Superior temporal gyrus (tissue), 1 donor: ENCODE measurements around the gene KRT6A.
A peak's percentile ranks its signal among the peaks of the same experiment; 100 is the strongest.
"Not testable (repeated sequence)": the region's sequence is repeated elsewhere in the genome, so short reads cannot be mapped to it uniquely, and the experiment has no call there.

Experiments used
- DNase-seq: peaks from one replicate; pipeline ENCODE4 v3.0.0-alpha.2; 2016; ENCODE audit errors: extremely low spot score

The KRT6A gene

GRCh38 chr12:52464897-52465296, 28.2 kb downstream of the KRT6A start:
- DNase-seq: no peak

GRCh38 chr12:52461693-52462092, 31.4 kb downstream of the KRT6A start:
- no peak for DNase-seq

GRCh38 chr12:52458861-52459260, 34.2 kb downstream of the KRT6A start:
- no peak for DNase-seq

GRCh38 chr12:52455821-52456220, 37.2 kb downstream of the KRT6A start:
- DNase-seq: no peak

- DNase-seq: peak; percentile 56
Measured at GRCh38 chr12:52454411-52455201, 38.5 kb downstream of the KRT6A start.

- no peak for DNase-seq
Measured at GRCh38 chr12:52452101-52452500, 41.0 kb downstream of the KRT6A start, which contains the start of gene KRT6B. KRT6B (minus strand) TSS chr12:52452146; CDS start chr12:52452078, 68 bp downstream.

GRCh38 chr12:52448228-52448627, 44.8 kb downstream of the KRT6A start:
- DNase-seq: no peak

- not testable (repeated sequence) for DNase-seq
Measured at GRCh38 chr12:52447196-52447595, 45.9 kb downstream of the KRT6A start.

- no peak for DNase-seq
Measured at GRCh38 chr12:52446367-52447045, 46.6 kb downstream of the KRT6A start.

- no peak for DNase-seq
Measured at GRCh38 chr12:52445876-52446275, 47.2 kb downstream of the KRT6A start.

GRCh38 chr12:52444647-52445595, 48.1 kb downstream of the KRT6A start:
- no peak for DNase-seq

- DNase-seq: no peak
Measured at GRCh38 chr12:52443966-52444365, 49.1 kb downstream of the KRT6A start.

GRCh38 chr12:52442600-52443061, 50.4 kb downstream of the KRT6A start:
- no peak for DNase-seq

- no peak for DNase-seq
Measured at GRCh38 chr12:52441320-52441911, 51.6 kb downstream of the KRT6A start.

GRCh38 chr12:52440821-52441319, 52.2 kb downstream of the KRT6A start:
- no peak for DNase-seq

- no peak for DNase-seq
Measured at GRCh38 chr12:52439845-52440244, 53.2 kb downstream of the KRT6A start.

GRCh38 chr12:52439420-52439819, 53.6 kb downstream of the KRT6A start:
- DNase-seq: no peak

GRCh38 chr12:52438305-52439301, 54.5 kb downstream of the KRT6A start:
- no peak for DNase-seq

- DNase-seq: no peak
Measured at GRCh38 chr12:52437508-52437907, 55.5 kb downstream of the KRT6A start.
